Activated naive CD4-positive, alpha-beta T cell treated with anti-CD3 and anti-CD28 coated beads, Interleukin-2, amount 10 ng/mL, durations not matched to agents 7 days and 5 days (primary cell): ENCODE data around the gene CLIP1.
"Not testable (repeated sequence)": the region's sequence is repeated elsewhere in the genome, so short reads cannot be mapped to it uniquely, and the experiment has no call there.

Source experiments
- CTCF ChIA-PET: fragments of 350-600 bp; sonication (Branson Sonifier 250); formaldehyde crosslinking; loops from one replicate; lab custom pipeline; 2021; ENCODE audit warnings: antibody characterized with exemption; lab: Charles Lee
- DNase-seq: peaks from one replicate; pipeline ENCODE4 v3.0.0-alpha.2; 2020
- H3K27ac Mint-ChIP-seq: one replicate; pipeline ENCODE4 v1.8.0; 2021; ENCODE audit warnings: mild to moderate bottlenecking, moderate library complexity, mixed read lengths
- H3K27me3 Mint-ChIP-seq: one replicate; pipeline ENCODE4 v1.8.0; 2021; ENCODE audit warnings: mild to moderate bottlenecking, mixed read lengths
- H3K36me3 Mint-ChIP-seq: one replicate; pipeline ENCODE4 v1.8.0; 2021; ENCODE audit warnings: mixed read lengths
- H3K4me1 Mint-ChIP-seq: one replicate; pipeline ENCODE4 v1.8.0; 2021; ENCODE audit warnings: mixed read lengths
- H3K4me3 Mint-ChIP-seq: one replicate; pipeline ENCODE4 v1.8.0; 2021; ENCODE audit warnings: mild to moderate bottlenecking, moderate library complexity, mixed read lengths
- H3K9me3 Mint-ChIP-seq: one replicate; pipeline ENCODE4 v1.8.0; 2021; ENCODE audit warnings: mixed read lengths

CLIP1 gene

DNA sequence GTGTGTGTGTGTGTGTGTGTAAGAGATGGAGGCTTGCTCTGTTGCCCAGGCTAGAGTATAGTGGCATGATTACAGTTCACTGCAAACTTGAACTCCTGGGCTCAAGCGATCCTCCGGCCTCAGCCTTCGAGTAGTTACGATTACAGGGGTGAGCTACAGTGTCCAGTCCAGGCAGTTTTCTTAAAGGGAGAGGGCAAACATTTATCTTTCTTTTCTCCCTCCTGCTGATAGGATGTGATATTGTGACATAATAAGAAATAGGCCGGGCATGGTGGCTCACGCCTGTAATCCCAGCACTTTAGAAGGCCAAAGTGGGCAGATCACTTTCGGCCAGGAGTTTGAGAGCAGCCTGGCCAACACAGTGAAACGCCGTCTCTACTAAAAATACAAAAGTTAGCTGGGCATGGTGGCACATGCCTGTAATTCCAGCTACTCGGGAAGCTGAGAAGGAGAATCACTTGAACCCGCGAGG lies 31.8 kb upstream of the CLIP1 start:
- no peaks in the 10 kb centered on the region for H3K9me3 Mint-ChIP-seq
- H3K4me3 Mint-ChIP-seq: no peak overlapping the region
- CTCF ChIA-PET: interaction anchor here (0.7 kb wide), 1 partner anchor 29 kb away, joined by 3 read pairs; no protein-coding TSS in a partner anchor
- no peaks in the 10 kb centered on the region for H3K27me3 Mint-ChIP-seq
- no peaks in the 10 kb centered on the region for H3K36me3 Mint-ChIP-seq
- peak overlapping the region; percentile 100 for H3K27ac Mint-ChIP-seq
- no peak for DNase-seq
- peaks cover 46% of the 10 kb centered on the region for H3K4me1 Mint-ChIP-seq

DNA sequence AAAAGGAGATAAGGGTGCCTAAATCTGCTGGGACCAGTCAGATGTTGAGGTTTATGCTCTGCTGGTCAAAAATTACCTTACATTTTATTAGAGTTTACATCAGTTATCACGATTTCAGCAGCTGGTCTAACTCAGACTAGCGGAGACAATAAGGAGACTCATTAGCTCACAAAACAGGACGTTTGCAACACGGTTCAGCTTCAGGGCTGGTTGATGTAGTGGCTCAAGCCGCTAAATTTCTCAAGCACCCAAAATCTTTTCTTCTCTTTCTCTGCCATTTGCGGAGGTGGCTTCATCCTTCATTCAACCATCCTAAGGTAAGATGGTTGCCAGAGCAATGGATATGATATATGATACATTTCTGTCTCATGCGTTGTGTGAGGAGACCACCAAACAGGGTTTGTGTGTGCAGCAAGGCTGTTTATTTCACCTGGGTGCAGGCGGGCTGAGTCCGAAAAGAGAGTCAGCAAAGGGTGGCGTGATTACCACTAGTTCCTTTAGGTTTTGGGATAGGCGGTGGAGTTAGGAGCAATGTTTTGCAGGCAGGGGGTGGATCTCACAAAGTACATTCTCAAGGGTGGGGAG lies 30.3 kb upstream of the CLIP1 start:
- Mint-ChIP-seq H3K4me3 (peak overlapping the region; percentile 68), H3K27me3 (no peaks in the 10 kb centered on the region), H3K27ac (peak overlapping the region; percentile 100), H3K4me1 (peaks cover 42% of the 10 kb centered on the region), H3K9me3 (no peaks in the 10 kb centered on the region), H3K36me3 (no peaks in the 10 kb centered on the region)
- no peak for DNase-seq
- CTCF ChIA-PET: interaction anchor here (0.9 to 2.0 kb wide), 4 partner anchors 17 to 53 kb away, joined by 4 to 11 read pairs (median 6); no protein-coding TSS in a partner anchor

- no peak for DNase-seq
- H3K4me1 Mint-ChIP-seq: peaks cover 24% of the 10 kb centered on the region
- no peaks in the 10 kb centered on the region for H3K9me3 Mint-ChIP-seq
- no peak overlapping the region for H3K4me3 Mint-ChIP-seq
- CTCF ChIA-PET: interaction anchor here (1.4 to 2.1 kb wide), 2 partner anchors 22 to 50 kb away, joined by 3 to 11 read pairs; no protein-coding TSS in a partner anchor
- no peaks in the 10 kb centered on the region for H3K36me3 Mint-ChIP-seq
- H3K27me3 Mint-ChIP-seq: no peaks in the 10 kb centered on the region
- peak overlapping the region; percentile 14 for H3K27ac Mint-ChIP-seq
These were observed 26.8 kb upstream of the CLIP1 start for GRCh38 chr12:122449317-122449716.

- H3K27me3 Mint-ChIP-seq: peaks cover 13% of the 10 kb centered on the region
- DNase-seq, H3K36me3 Mint-ChIP-seq, H3K9me3 Mint-ChIP-seq, H3K27ac Mint-ChIP-seq, H3K4me3 Mint-ChIP-seq, H3K4me1 Mint-ChIP-seq: not testable (repeated sequence)
- CTCF ChIA-PET: interaction anchor here (0.9 kb wide), 1 partner anchor 24 kb away, joined by 3 read pairs; no protein-coding TSS in a partner anchor
These were observed 25.4 kb upstream of the CLIP1 start for GRCh38 chr12:122447825-122448224.

DNA sequence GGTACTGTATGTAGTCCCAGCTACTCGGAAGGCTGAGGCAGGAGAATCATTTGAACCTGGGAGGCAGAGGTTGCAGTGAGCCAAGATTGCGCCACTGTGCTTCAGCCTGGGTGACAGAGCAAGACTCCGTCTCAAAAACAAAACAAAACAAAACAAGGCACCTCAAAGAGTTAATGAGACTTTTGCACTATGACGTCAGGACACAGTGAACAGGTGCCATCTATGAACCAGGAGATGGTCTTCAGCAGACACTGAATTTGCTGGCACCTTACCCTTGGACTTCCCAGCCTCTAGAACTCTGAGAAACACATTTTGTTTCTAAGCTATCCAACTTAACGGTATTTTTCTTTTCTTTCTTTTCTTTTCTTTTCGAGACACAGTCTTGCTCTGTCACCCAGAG lies 23.9 kb upstream of the CLIP1 start:
- not testable (repeated sequence) for H3K27ac Mint-ChIP-seq

DNA sequence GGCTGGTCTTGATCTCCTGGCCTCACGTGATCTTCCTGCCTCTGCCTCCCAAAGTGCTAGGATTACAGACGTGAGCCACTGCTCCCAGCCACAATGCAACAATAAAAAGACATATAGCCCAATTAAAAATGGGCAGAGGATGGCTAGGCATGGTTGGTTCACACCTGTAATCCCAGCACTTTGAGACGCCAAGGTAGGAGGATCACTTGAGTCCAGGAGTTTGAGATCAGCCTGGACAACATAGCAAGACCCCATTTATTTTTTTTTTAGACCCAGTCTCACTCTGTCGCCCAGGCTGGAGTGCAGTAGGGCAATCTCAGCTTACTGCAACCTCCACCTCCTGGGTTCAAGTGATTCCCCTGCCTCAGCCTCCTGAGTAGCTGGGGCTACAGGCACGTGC lies 21.6 kb upstream of the CLIP1 start:
- DNase-seq, H3K36me3 Mint-ChIP-seq, H3K4me1 Mint-ChIP-seq, H3K9me3 Mint-ChIP-seq, H3K27ac Mint-ChIP-seq, H3K4me3 Mint-ChIP-seq: not testable (repeated sequence)
- CTCF ChIA-PET: interaction anchor here (1.1 kb wide), 1 partner anchor 44 kb away, joined by 3 read pairs; no protein-coding TSS in a partner anchor
- H3K27me3 Mint-ChIP-seq: peaks cover 17% of the 10 kb centered on the region

More for the DNA sequence above, 23.9 kb upstream of the CLIP1 start:
- DNase-seq, H3K9me3 Mint-ChIP-seq, H3K4me1 Mint-ChIP-seq, H3K4me3 Mint-ChIP-seq, H3K36me3 Mint-ChIP-seq: not testable (repeated sequence)
- peaks cover 17% of the 10 kb centered on the region for H3K27me3 Mint-ChIP-seq
- CTCF ChIA-PET: interaction anchor here (1.3 kb wide), 1 partner anchor 46 kb away, joined by 4 read pairs; no protein-coding TSS in a partner anchor

GRCh38 chr12:122438822-122439221 lies 16.4 kb upstream of the CLIP1 start:
- not testable (repeated sequence) for H3K27ac Mint-ChIP-seq, H3K4me3 Mint-ChIP-seq, DNase-seq, H3K4me1 Mint-ChIP-seq, H3K36me3 Mint-ChIP-seq, H3K9me3 Mint-ChIP-seq
- peaks cover 34% of the 10 kb centered on the region for H3K27me3 Mint-ChIP-seq
- CTCF ChIA-PET: interaction anchor here (0.6 to 2.5 kb wide), 4 partner anchors 17 to 172 kb away, joined by 3 to 8 read pairs (median 3); partner anchors contain the start of gene VPS33A

DNA sequence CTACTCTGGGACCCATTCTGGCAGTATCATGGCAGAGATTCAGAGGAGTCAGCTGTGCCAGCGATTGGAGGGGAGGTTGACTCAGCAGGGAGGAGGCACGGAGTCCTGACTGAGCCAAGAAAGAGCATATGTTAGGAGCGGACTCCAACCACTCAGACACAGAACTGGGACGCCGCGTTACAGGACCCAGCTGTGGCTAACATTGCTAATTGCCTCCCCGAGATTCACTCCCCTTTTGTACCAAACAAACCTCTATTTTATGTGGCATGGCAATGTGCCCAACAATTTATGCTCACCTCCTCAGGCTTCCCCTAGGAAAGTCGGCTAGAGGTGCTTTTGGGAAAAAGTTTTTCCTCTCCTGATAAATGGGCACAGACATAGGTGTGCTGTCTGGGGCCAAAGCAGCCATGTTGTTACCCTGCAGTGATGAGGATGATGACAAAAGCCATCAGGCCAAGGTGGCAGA lies 15.2 kb upstream of the CLIP1 start:
- Mint-ChIP-seq H3K27ac (no peak overlapping the region), H3K36me3 (no peaks in the 10 kb centered on the region)

DNA sequence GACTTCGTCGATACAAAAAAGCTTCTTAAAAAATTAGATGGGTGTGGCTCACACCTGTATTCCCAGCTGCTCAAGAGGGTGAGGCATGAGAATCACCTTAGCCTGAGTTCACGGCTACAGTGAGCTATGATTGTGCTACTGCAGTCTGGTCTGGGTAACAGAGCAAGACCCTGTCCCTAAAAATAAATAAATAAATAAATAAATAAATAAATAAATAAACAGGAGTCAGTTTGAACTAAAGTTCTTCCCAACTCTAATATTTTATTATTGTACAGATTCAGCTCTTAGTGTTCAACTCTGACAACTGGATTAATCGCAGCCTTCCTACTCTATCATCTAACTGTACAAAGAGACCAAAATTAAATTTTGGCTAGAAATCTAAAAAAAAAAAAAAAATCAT lies 12.7 kb upstream of the CLIP1 start:
- no peak overlapping the region for H3K27ac Mint-ChIP-seq
- H3K4me1 Mint-ChIP-seq: no peaks in the 10 kb centered on the region
- peaks cover 20% of the 10 kb centered on the region for H3K27me3 Mint-ChIP-seq
- no peak overlapping the region for H3K4me3 Mint-ChIP-seq
- DNase-seq: no peak
- CTCF ChIA-PET: interaction anchor here (1.2 kb wide), 1 partner anchor 12 kb away, joined by 3 read pairs; no protein-coding TSS in a partner anchor
- no peaks in the 10 kb centered on the region for H3K9me3 Mint-ChIP-seq
- no peaks in the 10 kb centered on the region for H3K36me3 Mint-ChIP-seq

More for the DNA sequence above, 15.2 kb upstream of the CLIP1 start:
- DNase-seq: no peak
- H3K27me3 Mint-ChIP-seq: peaks cover 23% of the 10 kb centered on the region
- H3K4me1 Mint-ChIP-seq: no peaks in the 10 kb centered on the region
- H3K4me3 Mint-ChIP-seq: no peak overlapping the region
- H3K9me3 Mint-ChIP-seq: no peaks in the 10 kb centered on the region
- CTCF ChIA-PET: interaction anchor here (0.6 kb wide), 1 partner anchor 17 kb away, joined by 3 read pairs; no protein-coding TSS in a partner anchor

GRCh38 chr12:122429043-122429442 lies 6.6 kb upstream of the CLIP1 start:
- CTCF ChIA-PET, H3K4me1 Mint-ChIP-seq, H3K27me3 Mint-ChIP-seq, DNase-seq, H3K36me3 Mint-ChIP-seq, H3K27ac Mint-ChIP-seq, H3K4me3 Mint-ChIP-seq, H3K9me3 Mint-ChIP-seq: not testable (repeated sequence)

GRCh38 chr12:122427403-122427802 lies 4.9 kb upstream of the CLIP1 start:
- H3K27me3 Mint-ChIP-seq: peaks cover 17% of the 10 kb centered on the region
- no peaks in the 10 kb centered on the region for H3K36me3 Mint-ChIP-seq
- H3K27ac Mint-ChIP-seq: no peak overlapping the region
- H3K4me1 Mint-ChIP-seq: peaks cover 13% of the 10 kb centered on the region
- no peaks in the 10 kb centered on the region for H3K9me3 Mint-ChIP-seq
- H3K4me3 Mint-ChIP-seq: no peak overlapping the region
- CTCF ChIA-PET: interaction anchor here (0.8 to 10.5 kb wide), 2 partner anchors 27 to 46 kb away, joined by 3 to 62 read pairs; no protein-coding TSS in a partner anchor
- DNase-seq: no peak

DNA sequence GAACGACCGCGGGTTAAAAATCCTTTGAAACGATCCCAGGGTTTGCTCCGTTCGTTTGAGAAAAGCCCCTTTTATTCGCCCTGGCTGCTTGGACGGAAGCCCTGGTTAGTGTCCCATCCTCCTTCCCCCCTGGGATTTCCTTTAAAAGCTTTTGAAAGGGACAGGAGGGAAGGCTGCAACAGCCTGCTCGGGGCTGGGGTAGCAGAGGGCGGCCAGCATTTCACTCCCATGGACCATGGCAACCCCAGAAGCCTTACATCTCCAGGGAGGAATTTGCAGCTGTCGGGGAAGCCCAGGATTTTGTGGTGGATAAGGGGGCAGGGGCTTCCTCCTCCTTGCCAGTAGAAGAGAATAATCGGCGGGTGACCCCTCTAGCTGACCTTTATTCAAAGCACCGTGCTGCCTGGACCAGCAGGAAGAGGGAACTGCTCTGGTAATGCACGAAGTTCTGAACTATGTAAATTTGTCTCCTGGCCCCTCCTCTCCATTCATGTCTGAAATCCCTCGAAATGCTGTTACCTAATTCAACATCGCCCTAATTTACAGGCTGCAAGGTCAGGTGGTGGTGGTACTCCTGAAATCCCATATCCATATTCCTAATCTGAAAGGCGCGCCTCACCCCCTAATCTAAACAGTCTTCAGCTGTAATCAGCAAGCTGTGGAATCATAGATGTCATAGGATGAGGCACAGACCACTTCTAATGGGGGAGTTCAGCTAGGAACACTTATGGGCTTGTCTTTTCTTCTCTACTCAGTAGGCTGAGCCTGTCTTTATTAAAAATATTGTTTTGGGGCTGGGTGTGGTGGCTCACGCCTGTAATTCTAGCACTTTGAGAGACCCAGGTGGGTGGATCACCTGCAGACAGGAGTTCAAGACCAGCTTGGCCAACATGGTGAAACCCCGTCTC lies 1.0 kb upstream of the CLIP1 start:
- DNase-seq: peak; percentile 24
- CTCF ChIA-PET: interaction anchor here (1.1 to 10.5 kb wide), 4 partner anchors 9 to 49 kb away, joined by 3 to 62 read pairs (median 14); no protein-coding TSS in a partner anchor
- Mint-ChIP-seq H3K36me3 (no peaks in the 10 kb centered on the region), H3K27me3 (peaks cover 17% of the 10 kb centered on the region), H3K4me3 (peak overlapping the region; percentile 84), H3K27ac (peak overlapping the region; percentile 88), H3K9me3 (no peaks in the 10 kb centered on the region), H3K4me1 (peaks cover 39% of the 10 kb centered on the region)

- DNase-seq: no peak
- H3K4me3 Mint-ChIP-seq: peak overlapping the region; percentile 84
- CTCF ChIA-PET: interaction anchor here (1.1 to 10.5 kb wide), 4 partner anchors 8 to 50 kb away, joined by 3 to 62 read pairs (median 14); no protein-coding TSS in a partner anchor
- peaks cover 4% of the 10 kb centered on the region for H3K36me3 Mint-ChIP-seq
- H3K27ac Mint-ChIP-seq: peak overlapping the region; percentile 88
- no peaks in the 10 kb centered on the region for H3K9me3 Mint-ChIP-seq
- peaks cover 44% of the 10 kb centered on the region for H3K4me1 Mint-ChIP-seq
- peaks cover 13% of the 10 kb centered on the region for H3K27me3 Mint-ChIP-seq
These were observed 325 bp upstream of the CLIP1 start for GRCh38 chr12:122422730-122423257.
